Hepatocyte (in vitro differentiated cells): ENCODE data around the gene CXCL14. TPM values are rescaled to one million over a fixed set of nuclear protein-coding genes. Genes with fewer than 3 reads are reported as not detected.

Experiments
- DNase-seq: peaks from one replicate; pipeline ENCODE4 v3.0.0-alpha.2; 2016; ENCODE audit warnings: low spot score
- H2AFZ ChIP-seq: fragments of 200-600 bp; sonication (generic); 2 replicates; pipeline ENCODE4 v1.6.0; 2016; ENCODE audit warnings: antibody characterized with exemption, mild to moderate bottlenecking
- H3K27ac ChIP-seq: fragments of 200-600 bp; sonication (generic); 2 replicates; pipeline ENCODE4 v1.5.1; 2016; ENCODE audit warnings: mild to moderate bottlenecking
- H3K27me3 ChIP-seq: fragments of 200-600 bp; sonication (generic); 2 replicates; pipeline ENCODE4 v1.6.1; 2016
- H3K36me3 ChIP-seq: fragments of 200-600 bp; sonication (generic); replicated peaks from 2 replicates; pipeline ENCODE4 v1.5.1; 2016; ENCODE audit warnings: low read depth; ENCODE audit not compliant: insufficient read depth
- H3K4me1 ChIP-seq: fragments of 200-600 bp; sonication (generic); 2 replicates; pipeline ENCODE4 v1.5.1; 2016; ENCODE audit warnings: mild to moderate bottlenecking, moderate library complexity; ENCODE audit not compliant: insufficient read depth
- H3K4me2 ChIP-seq: fragments of 200-600 bp; sonication (generic); 2 replicates; pipeline ENCODE4 v1.6.0; 2016
- H3K4me3 ChIP-seq: fragments of 200-600 bp; sonication (generic); 2 replicates; pipeline ENCODE4 v1.5.1; 2016; ENCODE audit warnings: mild to moderate bottlenecking
- H3K79me2 ChIP-seq: fragments of 200-600 bp; sonication (generic); 2 replicates; pipeline ENCODE4 v1.6.0; 2017; ENCODE audit warnings: mild to moderate bottlenecking
- H3K9me2 ChIP-seq: fragments of 200-600 bp; sonication (generic); replicated peaks from 2 replicates; pipeline ENCODE4 v1.6.0; 2017; ENCODE audit warnings: mild to moderate bottlenecking; ENCODE audit not compliant: insufficient read depth
- H3K9me3 ChIP-seq: fragments of 200-600 bp; sonication (generic); 2 replicates; pipeline ENCODE4 v1.5.1; 2016; ENCODE audit warnings: low read depth, mild to moderate bottlenecking
- H4K20me1 ChIP-seq: fragments of 200-600 bp; sonication (generic); 2 replicates; pipeline ENCODE4 v1.6.0; 2016; ENCODE audit warnings: mild to moderate bottlenecking; ENCODE audit not compliant: insufficient read depth, poor library complexity, severe bottlenecking
- EZH2 ChIP-seq: fragments of 200-600 bp; sonication (generic); IDR thresholded peaks from 2 replicates; pipeline ENCODE4 v1.6.1; 2016; ENCODE audit warnings: antibody characterized with exemption, mild to moderate bottlenecking, borderline replicate concordance
- EZH2phosphoT487 ChIP-seq: fragments of 200-600 bp; sonication (generic); IDR thresholded peaks from one replicate; pipeline ENCODE4 v1.6.1; 2018; ENCODE audit warnings: antibody characterized with exemption, mild to moderate bottlenecking, low read depth, moderate library complexity; ENCODE audit not compliant: unreplicated experiment, severe bottlenecking
- WGBS: methylation state at CpG from one replicate; pipeline ENCODE4 v1.1.6; 2016; ENCODE audit warnings: low lambda C conversion rate; ENCODE audit errors: missing lambda C conversion rate; 5-methylcytosine and 5-hydroxymethylcytosine counted together
- polyA plus RNA-seq: library from polyadenylated mRNA; unstranded; fragments of >200 nt; fragmentation: Nextera tagmentation; extraction: Ambion mirVana; gene quantifications from 2 replicates; pipeline ENCODE4 v1.2.1, GENCODE V29; 2016
- total RNA-seq: library from RNA; depleted of rRNA; stranded (reverse); fragments of >200 nt; gene quantifications from 2 replicates; pipeline ENCODE4 v1.2.3, GENCODE V29; 2014
- TF ChIP-seq, protein P1 (sequence below): fragments of 200-600 bp; sonication (generic); IDR thresholded peaks from 2 replicates; pipeline ENCODE4 v1.5.1; 2016; ENCODE audit warnings: antibody characterized with exemption, mild to moderate bottlenecking; ENCODE audit not compliant: poor library complexity

CXCL14 gene
- total and polyA plus RNA-seq, 2 experiments from 2014 or later: 52.5 to 88.8 TPM

DNA sequence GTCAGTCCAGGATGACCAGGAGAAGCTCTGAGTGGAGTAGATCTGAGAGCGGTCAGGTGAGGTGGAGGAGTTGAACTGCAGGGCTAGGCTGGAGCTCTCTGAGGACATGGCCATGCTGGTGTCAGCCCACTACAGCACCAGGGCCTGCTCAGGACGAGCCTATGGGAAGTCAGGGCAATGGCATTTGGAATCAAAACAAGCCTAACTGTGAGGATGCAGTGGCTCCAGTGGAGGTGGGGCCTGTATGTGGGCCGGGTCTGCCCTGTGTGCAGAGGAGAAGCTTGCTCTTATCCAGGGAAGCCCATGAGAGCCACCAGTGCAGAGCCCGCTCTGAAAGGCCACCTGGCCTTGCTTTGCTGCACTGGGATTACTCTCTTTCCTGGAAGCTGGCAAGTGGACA lies 11.1 kb downstream of the CXCL14 start:
- 73% methylated on average over 4 of the region's 4 CpGs for WGBS
- no peak overlapping the region for H3K4me2 ChIP-seq
- no peak overlapping the region for H2AFZ ChIP-seq
- no peak overlapping the region for H3K27ac ChIP-seq
- no peaks in the 10 kb centered on the region for H3K4me1 ChIP-seq
- no peaks in the 10 kb centered on the region for H3K27me3 ChIP-seq
- DNase-seq: no peak
- no peaks in the 10 kb centered on the region for H3K9me3 ChIP-seq
- TF ChIP-seq, protein P1, sequence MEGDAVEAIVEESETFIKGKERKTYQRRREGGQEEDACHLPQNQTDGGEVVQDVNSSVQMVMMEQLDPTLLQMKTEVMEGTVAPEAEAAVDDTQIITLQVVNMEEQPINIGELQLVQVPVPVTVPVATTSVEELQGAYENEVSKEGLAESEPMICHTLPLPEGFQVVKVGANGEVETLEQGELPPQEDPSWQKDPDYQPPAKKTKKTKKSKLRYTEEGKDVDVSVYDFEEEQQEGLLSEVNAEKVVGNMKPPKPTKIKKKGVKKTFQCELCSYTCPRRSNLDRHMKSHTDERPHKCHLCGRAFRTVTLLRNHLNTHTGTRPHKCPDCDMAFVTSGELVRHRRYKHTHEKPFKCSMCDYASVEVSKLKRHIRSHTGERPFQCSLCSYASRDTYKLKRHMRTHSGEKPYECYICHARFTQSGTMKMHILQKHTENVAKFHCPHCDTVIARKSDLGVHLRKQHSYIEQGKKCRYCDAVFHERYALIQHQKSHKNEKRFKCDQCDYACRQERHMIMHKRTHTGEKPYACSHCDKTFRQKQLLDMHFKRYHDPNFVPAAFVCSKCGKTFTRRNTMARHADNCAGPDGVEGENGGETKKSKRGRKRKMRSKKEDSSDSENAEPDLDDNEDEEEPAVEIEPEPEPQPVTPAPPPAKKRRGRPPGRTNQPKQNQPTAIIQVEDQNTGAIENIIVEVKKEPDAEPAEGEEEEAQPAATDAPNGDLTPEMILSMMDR: no peak
- no peak for TF ChIP-seq EZH2
- no peak for TF ChIP-seq EZH2phosphoT487
- H3K4me3 ChIP-seq: no peak overlapping the region
- H3K36me3 ChIP-seq: no peaks in the 10 kb centered on the region
- H3K9me2 ChIP-seq: no peaks in the 10 kb centered on the region
- H3K79me2 ChIP-seq: no peaks in the 10 kb centered on the region
- no peaks in the 10 kb centered on the region for H4K20me1 ChIP-seq

DNA sequence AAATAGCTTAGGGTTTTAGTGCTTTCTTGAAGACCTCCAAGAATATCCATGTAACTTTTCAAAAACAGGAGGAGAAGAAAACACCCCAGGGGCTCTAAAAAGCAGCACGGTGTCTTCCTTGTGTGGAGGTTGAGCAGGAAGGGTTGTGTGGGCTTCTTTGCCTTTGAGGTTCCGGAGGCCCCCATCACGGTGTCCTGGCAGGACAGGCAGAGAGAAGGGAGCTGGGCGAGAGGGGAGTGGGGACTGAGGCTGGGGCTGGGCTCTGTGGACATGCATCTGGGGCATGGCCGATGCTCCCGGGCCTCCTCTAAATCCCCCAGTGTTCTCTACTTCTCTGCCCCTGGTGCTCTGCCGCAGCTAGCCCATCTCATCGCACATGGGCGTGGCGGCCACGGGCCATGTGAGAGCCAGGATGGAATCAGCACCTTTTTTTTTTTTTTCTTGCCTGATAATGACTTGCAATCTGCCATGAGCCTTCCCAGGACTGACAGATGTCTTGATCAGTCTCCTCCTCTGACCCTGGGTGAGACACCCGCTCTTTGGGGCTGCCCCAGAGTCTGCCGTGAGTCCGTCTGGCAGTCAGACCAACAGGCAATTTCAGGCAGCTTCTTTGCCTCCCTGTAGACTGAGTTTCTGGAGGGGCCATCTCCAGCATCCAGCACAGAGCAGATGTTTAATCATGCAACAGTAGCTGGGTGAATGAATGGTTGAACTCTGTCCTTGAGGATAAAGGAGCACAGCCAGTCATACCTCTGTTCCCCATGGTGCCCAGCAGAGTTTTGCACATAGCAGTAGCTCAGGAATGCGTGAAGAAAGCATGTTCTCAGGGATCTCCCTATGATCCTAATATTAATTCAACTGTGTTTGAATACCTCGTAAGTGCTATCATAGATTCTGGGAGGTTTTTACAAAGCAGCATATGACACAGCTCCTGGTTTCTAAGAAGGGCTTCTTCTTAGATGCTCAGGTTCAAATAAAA lies 12.1 kb downstream of the CXCL14 start:
- Histone ChIP-seq H3K27ac (no peak overlapping the region), H3K4me1 (no peaks in the 10 kb centered on the region), H4K20me1 (no peaks in the 10 kb centered on the region), H3K9me3 (no peaks in the 10 kb centered on the region), H3K36me3 (no peaks in the 10 kb centered on the region), H3K4me3 (no peak overlapping the region), H3K27me3 (no peaks in the 10 kb centered on the region), H3K79me2 (no peaks in the 10 kb centered on the region), H3K9me2 (no peaks in the 10 kb centered on the region), H3K4me2 (no peak overlapping the region), H2AFZ (no peak overlapping the region)
- WGBS: 90% methylated on average over 16 of the region's 16 CpGs
- no peak for DNase-seq
- TF ChIP-seq EZH2phosphoT487 (no peak), EZH2 (no peak)
- TF ChIP-seq, protein P1: no peak

DNA sequence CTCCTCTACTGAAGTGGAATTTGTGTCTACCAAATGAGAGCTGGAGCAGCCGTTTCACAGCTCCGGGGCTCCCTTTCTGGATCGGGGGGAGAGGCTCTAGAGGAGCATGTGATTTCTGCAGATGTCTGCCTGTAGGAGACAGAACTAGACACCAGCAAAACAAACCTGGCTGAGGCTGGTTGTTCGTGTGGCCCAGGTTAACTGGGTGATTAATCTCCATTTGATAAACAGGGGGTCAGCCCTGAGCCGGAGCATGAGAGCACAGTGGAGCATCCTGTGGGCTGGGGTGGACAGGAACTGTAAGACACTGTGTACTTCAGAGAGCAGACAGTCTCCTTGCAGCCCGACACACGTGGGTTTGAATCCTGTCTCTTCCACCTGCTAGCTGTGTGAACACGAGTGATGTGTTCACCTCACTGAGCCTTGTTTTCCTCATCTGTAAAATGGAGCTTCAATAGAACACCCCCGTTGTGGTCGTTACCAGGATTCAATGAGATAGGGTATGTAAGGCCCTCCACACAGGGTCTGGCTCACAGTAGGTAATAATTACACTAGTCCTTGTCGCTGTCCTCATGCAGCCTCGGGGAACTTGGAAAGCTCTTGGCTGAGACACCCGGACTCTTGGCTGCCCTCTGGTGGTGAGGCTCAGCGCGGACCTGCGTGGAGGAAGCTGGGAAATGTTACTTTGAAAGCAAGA lies 12.9 kb downstream of the CXCL14 start:
- Histone ChIP-seq H2AFZ (no peak overlapping the region), H3K4me1 (peaks cover 4% of the 10 kb centered on the region), H3K4me2 (no peak overlapping the region), H3K9me3 (no peaks in the 10 kb centered on the region), H3K4me3 (no peak overlapping the region), H3K27me3 (no peaks in the 10 kb centered on the region), H3K36me3 (no peaks in the 10 kb centered on the region), H3K79me2 (no peaks in the 10 kb centered on the region), H4K20me1 (no peaks in the 10 kb centered on the region), H3K9me2 (no peaks in the 10 kb centered on the region), H3K27ac (no peak overlapping the region)
- TF ChIP-seq, protein P1: peak; percentile 75
- TF ChIP-seq EZH2phosphoT487: no peak
- WGBS: 41% methylated on average over 16 of the region's 16 CpGs
- peak; percentile 76 for DNase-seq
